ENCODE results near the gene HDAC8.
A peak's percentile ranks its signal among the peaks of the same experiment; 100 is the strongest.
"Not testable (repeated sequence)": the region's sequence is repeated elsewhere in the genome, so short reads cannot be mapped to it uniquely, and the experiment has no call there.

Gene HDAC8

DNA sequence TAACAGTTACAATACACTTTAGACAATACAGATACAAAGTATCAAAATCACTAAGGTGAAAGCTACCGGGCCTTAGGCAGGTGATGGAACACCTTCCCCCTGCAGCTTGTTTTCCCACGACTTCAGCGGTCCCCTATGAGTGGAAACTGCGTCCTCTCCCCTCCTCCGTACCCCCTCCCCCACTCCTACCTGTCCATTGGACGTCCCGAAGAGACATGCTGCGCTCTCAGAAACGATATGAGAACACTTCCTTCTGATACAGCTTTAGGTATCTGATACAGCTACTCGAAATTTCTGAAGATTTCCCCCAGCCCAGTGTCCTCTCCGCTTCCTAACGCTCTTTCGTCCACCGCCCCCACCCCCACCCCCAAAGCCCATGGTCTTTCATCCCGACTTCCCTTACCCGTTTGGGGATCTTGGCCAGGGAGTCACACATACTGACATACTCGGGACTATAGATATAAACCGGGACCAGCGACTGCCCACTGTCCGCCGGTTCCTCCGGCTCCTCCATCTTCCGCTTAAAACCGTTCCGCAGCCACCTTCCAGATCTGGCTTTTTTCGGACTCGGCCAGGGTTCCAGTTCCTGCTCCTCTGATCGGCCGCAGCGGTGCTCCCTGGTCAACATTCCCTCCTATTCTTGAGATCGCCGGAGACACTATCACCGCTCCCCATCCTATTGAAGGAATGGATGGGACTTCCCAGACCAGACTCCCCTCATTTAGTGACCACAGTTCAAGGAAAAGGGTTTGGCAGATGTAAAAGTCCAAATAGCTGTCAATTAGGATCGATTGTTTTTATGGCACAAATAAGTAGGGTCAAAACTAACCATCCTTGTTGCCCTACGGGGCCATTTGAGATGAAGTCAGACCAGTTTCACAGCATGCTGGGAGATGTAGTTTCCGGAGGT is at the start of gene HDAC8:
TSS of gene HDAC8 (minus strand) at position 596 of the 910 bp plus-strand sequence. CDS start at position 514, 82 bp downstream.
- peak in 1 of 2 experiments; percentile 65 for DNase-seq

DNA sequence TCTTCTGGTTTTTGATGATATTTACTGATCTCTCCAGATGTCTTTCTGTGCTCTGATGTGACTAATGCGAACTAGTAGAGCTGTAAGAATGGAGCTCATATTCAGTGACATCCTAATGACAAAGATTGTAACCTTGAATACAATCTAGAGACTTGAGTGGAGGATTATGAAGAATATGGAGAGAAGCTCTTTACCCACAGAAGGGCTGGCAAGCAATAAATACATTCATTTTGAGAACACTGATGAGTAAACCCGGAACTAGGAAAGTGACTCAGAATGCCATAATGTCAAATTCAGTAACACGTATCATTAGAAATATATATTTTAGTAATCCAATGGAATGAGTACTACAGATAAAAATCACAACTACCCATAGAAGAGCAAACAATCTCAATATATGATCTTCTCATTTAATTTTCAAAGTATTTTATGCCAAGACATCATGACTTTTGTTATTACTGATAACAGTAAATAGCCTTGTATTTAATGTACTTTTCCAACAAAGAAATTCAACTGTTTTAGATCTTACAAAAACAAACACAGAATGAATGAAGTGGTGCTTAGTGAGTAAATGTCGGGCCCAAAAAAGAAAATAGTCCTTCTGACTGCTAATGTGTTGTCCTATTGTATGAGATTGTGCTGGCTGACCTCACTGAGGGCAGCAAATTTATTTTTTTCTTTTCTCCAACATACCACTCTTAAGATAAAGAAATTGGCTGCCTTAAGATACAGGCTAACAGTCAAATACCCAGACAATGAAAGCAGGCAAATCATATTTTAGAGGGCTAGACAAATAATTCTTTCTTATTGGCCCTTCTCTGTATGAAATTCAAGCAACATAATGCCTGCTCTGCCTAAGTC is 49.2 kb upstream of the HDAC8 start:
- peak in 1 of 2 experiments; percentile 1 for DNase-seq

DNA sequence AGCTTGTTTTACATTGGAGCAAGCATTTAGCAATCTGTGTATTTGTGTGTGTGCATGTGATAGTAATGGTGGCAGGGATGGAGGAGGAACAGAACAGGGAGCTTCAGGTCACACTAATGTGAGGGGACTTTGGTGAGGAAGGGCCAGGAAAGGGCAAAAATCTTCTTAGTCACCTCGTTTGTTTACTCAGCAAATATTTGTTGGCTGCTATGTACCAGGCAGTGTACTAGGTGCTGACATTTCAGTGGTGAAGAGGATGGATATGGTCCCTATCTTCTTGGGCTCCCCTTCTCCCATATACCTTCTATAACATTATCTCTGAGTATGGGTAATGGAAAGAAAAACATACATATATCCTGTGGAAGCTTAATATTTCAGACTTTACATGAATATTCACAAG is 48.5 kb upstream of the HDAC8 start:
- peak in 1 of 2 experiments; percentile 0 for DNase-seq

DNA sequence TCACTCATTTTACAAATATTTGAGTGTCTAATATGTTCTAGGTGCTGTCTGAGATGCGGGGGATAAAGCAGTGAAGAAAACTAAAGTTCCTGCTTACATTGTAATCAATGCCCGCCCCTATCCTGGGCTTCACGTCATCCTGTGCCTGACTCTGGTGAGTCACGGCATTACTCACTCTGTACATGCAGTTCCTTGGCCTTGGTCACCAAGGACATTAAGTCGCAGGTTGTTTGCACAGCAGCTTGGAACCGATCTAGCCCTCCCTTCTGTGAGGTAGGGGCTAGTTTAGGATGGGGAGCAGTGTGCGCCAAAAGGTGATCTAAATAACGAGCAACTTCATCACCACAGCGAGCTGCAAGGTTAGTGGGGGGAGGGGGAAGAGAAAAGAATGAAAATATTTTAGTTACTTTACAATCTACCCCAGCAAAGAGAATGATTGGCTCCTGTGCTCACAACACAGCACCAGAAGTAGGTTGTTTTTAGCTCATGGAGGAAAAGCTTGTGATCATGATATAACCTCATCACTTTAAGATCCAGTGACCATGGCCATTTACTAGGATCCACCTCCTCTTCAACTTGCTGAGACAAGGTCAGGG is 48.0 kb upstream of the HDAC8 start:
- DNase-seq: peak; percentile 19 to 52

DNA sequence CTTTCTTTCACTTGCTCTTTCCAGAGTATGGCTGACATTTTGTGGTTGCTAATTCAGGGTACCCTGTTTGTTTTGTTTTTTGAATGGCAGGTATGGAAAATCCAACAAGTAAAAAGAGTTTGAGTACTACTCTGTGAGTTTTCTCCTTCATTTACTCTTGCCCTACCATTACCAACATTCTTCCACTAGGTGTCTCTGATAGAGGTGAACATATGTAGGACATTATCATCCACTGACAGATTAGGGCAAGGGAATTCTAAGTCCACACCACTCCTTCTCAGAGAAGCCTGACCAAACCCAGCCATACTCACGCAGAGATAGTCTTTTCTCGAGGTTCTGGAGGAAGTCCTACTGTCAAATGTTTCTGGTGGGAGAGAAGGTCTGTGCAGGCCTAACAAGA is 36.7 kb upstream of the HDAC8 start:
- DNase-seq: no peak

DNA sequence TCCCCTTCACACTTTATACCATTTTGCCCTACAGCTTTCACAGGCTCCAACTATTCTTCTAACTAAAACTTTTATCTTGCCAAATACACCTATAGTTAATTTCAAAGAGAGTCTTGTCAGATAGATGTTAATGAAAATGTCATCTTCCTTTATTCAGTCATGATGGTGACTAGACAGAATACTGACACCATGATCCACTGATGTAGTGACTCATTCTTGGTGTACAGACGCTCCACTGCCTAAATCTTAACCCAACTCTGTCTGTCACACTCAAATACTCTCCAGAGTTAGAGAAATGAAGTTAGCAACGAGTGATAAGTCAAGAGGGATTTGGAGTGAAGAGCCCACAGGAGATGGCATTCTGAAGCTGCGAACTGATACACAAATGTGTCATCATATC is 32.1 kb upstream of the HDAC8 start:
- DNase-seq: no peak

DNA sequence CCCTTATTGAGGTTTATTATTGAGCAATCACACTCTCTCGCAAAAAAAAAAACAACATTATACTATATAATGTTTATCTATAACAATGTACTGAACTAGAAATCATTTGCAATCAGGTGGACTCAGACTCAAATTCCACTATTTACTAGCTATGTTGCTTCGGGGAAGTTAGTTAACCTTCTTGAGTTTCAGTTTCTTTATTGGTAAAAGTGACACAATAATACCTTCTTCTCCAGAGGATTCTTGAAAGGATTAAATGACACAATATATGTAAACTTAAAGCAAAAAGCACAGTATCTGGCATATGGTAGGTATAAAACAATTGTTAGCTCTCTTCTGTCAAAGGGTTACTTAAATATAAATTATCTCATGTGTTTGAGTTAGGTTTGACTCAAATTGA is 31.5 kb upstream of the HDAC8 start:
- no peak for DNase-seq

DNA sequence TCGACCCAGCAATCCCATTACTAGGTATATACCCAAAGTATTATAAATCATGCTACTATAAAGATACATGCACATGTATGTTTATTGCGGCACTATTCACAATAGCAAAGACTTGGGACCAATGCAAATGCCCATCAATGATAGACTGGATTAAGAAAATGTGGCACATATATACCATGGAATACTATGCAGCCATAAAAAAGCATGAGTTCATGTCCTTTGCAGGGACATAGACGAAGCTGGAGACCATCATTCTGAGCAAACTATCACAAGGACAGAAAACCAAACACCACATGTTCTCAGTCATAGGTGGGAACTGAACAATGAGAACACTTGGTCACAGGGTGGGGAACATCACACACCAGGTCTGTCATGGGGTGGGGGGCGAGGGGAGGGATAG is 18.4 kb upstream of the HDAC8 start:
- DNase-seq: not testable (repeated sequence)

DNA sequence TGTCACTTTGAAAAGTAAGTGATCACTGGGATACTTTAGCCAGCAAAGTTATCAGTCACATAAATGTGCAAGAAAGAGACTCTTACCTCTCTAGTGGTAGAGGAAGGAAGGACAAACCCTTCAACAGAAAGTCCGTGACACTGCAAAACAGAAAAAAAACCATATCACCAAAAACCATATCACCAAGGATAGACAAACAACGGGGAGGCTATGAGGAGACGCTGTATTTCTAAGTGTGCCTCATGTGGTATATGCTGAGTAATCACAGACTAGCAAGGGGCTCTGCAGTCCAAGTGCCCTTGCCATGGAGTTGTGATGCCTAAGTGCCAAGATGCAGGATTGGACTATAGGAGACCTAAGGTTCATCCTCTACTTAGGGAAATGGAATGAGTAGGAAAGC is 11.5 kb upstream of the HDAC8 start:
- DNase-seq: no peak

DNA sequence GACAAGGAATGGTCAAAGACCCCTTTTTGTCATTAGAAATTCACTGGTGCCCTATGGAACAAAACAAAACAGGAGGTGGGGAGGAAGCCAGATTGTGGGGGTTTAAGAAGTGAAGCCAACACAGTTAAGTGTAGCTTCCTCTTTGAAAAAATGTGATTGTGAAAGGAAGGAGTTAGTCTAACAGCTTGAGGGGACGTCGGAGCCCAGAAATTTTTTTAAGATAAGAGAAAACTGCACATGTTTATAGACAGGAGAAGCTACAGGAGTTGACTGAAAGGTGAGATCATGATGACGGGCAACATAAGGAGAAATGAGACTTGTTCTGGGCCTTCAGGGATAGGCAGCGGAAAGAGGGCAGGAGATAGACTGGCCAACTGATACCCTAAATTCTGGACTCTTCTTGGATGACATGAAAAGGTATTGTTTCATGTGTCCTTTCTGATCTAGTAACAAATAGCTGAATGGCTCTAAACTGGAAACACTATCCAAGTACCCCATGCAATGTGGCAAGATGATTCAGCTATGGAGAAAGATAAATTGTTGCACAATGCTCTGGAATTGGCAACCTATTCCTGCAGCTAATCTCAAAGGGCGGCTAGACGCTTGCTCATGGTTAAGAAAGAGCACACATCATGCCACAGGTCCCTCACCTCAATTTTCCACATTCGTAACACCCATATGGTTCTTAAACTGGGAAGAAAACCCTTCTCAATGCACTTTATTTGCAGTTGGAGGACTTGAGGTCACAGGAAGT is 3.7 kb upstream of the HDAC8 start:
- DNase-seq: no peak

DNA sequence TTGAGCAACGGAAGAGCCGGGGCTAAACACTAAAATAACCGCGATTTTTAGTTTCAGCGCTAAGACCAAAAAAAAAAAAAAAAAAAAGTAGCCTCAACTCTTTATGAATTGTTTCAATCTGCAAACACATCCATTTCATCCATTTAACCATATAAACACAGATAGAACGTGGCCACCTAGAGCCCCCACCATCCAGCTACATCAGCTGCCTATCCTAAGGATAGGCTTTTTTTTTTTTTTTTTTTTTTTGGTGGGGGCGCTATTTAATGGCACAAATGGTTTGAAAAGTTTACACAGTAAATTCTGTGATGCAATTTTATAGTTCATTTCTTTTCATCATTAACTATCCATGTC is 492 bp upstream of the HDAC8 start:
- DNase-seq: no peak

DNA sequence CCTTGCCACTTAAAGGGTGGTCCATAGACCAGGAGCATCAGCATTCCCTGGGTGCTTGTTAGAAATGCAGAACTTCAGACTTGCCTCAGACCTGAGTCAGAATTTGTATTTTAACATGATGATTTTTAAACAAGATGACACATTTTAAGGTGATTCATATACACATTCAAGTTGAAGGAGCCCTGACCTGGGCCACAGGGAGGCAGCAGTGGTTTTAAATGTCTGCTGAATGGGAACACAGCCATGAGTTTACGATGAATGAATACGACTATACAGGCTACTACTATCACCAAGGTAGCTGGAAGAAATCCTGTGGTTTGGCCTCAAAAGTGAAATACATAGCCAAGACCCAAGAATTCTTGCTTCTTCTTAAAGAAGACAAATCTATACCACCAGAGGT is 2.9 kb downstream of the HDAC8 start:
- DNase-seq: no peak

DNA sequence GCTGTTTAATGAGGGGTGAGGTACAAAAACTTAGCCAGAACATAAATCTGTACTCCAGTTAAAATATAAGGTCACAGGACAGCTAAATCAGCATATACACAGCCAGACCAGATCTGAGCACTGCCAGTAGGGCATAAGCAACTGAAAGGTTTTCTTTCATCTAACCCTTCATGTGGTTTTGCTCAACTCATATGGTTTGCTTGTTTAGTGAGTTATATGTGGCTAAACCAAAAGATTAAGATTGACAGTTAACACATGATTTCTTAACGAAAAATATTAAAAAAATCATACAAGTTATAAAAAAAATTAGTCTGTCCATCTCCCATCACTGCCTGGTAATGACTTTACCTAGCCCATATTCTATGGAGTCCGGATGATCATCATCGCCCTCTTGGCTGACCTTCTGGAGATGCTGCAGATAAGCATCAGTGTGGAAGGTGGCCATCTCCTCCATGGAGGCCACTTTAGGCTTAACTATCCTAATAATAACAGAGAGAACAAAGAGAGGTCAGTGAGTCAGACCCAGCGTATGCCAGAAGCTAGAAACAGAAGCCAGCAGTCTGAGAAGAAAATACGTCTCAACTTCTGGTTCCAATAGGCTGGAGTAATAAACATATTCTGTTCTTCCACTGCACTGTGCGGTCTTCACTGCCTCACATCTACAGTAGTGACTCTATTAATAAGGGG is 4.1 kb downstream of the HDAC8 start:
- DNase-seq: no peak

DNA sequence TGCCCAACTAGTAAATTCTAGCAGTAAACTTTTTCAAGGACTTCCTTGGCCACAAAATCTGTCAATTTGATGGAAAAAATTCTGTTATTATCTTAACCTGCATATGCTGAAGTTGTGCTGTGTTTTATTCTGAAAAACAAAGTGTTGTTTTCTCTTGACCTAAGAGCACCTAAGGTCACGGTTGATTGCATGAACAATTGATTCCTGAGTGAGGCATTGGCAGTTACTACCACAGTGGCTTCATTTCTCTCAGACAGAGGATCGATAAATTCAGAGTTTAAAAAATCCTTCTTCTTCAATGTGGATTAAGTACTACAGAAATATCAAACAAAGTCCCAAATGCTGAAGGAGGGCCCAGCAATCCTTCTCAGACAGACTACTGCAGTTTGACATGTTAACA is 6.2 kb downstream of the HDAC8 start:
- DNase-seq: no peak

DNA sequence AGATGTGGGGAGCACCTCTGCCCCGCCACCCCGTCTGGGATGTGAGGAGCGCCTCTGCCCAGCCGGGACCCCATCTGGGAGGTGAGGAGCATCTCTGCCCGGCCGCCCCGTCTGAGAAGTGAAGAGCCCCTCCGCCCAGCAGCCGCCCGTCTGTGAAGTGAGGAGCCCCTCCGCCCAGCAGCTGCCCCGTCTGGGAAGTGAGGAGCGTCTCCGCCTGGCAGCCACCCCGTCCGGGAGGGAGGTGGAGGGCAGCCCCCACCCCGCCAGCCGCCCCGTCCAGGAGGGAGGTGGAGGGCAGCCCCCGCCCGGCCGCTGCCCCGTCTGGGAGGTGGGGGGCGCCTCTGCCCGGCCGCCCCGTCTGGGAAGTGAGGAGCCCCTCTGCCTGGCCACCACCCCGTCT is 13.0 kb downstream of the HDAC8 start:
- not testable (repeated sequence) for DNase-seq

DNA sequence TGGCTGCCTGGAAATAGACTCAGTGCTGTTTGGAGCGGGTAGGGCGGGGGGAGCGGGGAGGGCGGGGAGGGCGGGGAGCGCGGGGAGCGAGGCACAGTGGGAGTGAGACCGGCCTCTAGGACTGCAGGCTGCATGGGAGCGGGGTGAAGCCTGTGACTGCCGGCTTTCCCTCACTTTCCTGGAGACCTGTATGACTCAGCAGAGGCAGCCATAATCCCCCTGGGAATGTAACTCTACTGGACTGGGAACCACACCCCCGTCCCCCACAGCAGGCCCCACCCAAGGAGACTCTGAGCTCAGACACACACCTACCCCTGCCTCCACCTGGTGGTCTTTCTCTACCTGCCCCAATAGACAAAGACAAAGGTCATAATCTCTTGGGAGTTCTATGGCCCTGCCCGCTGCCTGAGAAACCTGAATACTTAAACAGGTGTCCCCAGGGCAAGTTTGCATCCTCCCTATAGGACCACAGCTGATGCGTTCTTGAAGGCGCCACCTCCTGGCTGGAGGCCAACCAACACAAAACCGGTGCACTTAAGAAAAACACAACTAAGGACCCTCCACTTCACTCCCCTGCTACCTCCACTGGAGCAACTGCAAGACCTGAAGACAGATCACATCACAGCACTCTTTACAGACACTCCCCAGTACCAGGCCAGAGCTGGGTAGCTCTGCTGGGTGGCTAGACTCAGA is 18.0 kb downstream of the HDAC8 start:
- no peak for DNase-seq

DNA sequence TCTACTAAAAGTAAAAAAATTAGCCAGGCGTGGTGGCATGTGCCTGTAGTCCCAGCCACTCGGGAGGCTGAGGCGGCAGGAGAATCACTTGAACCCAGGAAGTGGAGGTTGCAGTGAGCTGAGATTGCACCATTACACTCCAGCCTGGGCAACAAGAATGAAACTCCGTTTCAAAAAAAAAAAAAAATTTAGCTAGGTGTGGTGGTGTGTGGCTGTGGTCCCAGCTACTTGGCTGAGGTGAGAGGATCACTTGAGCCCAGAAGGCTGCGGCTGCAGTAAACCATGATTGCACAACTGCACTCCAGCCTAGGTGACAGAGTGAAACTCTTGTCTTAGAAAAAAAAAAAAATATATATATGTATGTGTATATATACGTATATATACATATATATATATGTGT is 20.2 kb downstream of the HDAC8 start:
- DNase-seq: not testable (repeated sequence)

DNA sequence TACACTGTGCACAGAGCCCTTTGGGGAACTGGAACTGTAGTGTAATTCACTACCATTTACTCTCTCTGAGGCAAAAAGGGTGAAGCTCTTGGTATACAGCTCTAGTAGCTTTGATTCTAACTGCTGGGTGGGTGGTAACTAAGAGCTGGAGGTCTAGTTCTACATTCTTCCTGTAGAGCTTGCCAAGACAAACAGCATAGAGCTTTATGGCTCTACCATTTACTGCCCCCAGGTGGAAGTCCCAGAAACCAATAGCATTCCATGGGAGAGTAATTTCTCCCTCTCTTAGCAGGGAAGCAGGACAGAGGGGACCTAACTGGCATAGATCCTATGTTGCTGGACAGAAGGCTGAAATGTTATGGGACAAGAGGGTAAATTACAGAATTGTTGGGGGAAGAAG is 26.7 kb downstream of the HDAC8 start:
- DNase-seq: no peak

DNA sequence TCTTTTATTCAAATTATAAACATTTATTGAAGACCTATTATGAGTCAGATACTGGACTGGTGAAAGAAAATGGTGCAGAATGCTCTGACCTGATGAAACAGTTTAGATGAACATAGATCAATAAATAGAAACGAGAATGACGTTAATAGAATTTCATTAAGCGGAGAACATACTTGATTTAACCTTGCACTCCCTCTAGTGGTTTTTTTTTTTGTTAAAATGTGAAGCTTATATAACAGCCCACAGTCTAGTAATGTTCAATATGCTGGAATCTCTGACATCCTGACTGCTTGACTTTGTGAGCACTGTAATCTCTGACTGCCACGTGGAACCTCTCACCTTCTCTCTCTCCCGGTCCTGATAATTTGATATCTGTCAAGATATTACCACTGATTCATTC is 32.3 kb downstream of the HDAC8 start:
- DNase-seq: peak in 1 of 2 experiments; percentile 6

DNA sequence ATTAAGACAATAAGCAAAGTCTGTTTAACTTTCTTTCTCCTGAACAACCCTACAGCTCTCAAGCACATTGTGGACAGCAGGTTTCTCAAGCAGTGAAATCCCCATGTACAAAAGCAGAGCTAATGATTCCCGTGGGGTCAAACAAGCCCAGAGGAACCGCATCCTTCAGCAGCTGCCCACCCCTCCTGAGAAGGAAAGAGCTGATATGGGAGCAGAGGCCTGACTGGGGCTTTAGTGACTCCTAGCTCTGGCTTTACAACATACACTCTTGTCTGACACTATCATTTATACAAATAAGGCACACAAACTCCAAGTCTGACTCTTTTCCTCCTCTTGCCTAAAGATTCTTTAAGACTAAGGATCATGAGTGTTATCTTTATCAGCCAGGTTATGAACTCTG is 32.8 kb downstream of the HDAC8 start:
- DNase-seq: no peak

DNA sequence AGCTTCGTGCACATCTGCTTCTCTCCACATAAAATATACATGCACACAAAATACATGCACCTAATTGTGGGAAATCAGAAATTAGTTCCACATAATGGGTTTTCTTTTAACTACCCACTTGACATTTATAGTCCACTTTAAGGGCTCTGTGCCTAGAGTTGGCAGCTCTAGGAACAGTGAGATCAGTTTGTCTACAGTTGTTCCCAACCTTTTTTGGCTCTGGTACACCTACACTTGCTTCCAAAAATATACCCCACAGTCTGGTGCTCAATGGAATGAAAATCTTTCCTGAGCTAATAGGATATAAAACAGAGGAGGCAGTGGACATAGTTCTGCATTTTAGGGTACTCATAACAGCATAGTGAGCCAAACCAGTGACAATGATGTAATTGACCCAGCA is 36.1 kb downstream of the HDAC8 start:
- no peak for DNase-seq

DNA sequence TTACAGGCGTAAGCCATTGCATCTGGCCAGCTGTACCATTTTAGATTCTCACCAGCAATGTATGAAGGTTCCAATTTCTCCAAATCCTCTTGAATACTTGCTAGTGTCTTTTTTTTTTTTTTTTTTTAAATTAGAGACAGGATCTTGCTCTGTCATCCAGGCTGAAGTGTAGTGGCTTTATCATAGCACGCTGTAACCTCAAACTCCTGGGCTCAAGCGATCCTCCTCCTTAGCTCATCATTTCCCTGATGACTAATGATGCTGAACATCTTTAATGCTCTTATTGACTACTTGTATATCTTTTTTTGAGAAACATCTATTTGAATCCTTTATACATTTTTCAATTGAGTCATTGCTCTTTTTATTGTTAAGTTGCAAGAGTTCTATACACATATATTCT is 40.3 kb downstream of the HDAC8 start:
- DNase-seq: no peak
